Bronchial epithelial cell (primary cell): Measurements from ENCODE around the gene CTH. TPM values are rescaled to one million over a fixed set of nuclear protein-coding genes. Genes with fewer than 3 reads are reported as not detected.
"Not testable (repeated sequence)": the region's sequence is repeated elsewhere in the genome, so short reads cannot be mapped to it uniquely, and the experiment has no call there.

Experiments used
- DNase-seq: peaks from one replicate; pipeline ENCODE4 v3.0.0-alpha.2; 2010; ENCODE audit warnings: low read depth
- FAIRE-seq: peaks from 2 replicates; lab custom pipeline; 2011; peaks lifted over from hg19 to GRCh38; lab: Jason Lieb, UNC
- H3K27me3 ChIP-seq: 2 replicates; pipeline ENCODE4 v1.5.1; 2011; ENCODE audit warnings: low read length; ENCODE audit not compliant: control insufficient read depth, insufficient read depth
- H3K36me3 ChIP-seq: 2 replicates; pipeline ENCODE4 v1.5.1; 2011; ENCODE audit warnings: low read length; ENCODE audit not compliant: control insufficient read depth, insufficient read depth
- H3K4me3 ChIP-seq: 2 replicates; pipeline ENCODE4 v1.5.1; 2011; ENCODE audit warnings: mild to moderate bottlenecking, low read depth, low read length, control low read depth
- CTCF ChIP-seq: IDR thresholded peaks from 2 replicates; pipeline ENCODE4 v1.5.1; 2011; ENCODE audit warnings: mild to moderate bottlenecking, moderate library complexity, low read length, control low read depth, inconsistent platforms; ENCODE audit not compliant: insufficient read depth, severe bottlenecking
- total RNA-seq: library from RNA; depleted of rRNA; stranded (reverse); fragments of >200 nt; gene quantifications from 2 replicates; pipeline ENCODE4 v1.2.1, GENCODE V29; 2014

The CTH gene
- total RNA-seq, 1 donor from 2014 or later = 11.6 TPM

- no peaks in the 10 kb centered on the region for H3K27me3 ChIP-seq
- H3K4me3 ChIP-seq = no peak overlapping the region
- TF ChIP-seq CTCF = no peak
- DNase-seq (no peak), FAIRE-seq (no peak)
- H3K36me3 ChIP-seq = no peaks in the 10 kb centered on the region
Observed at GRCh38 chr1:70467531-70467930, 56.5 kb downstream of the CTH start.

- DNase-seq = no peak
- no peak for FAIRE-seq
- no peaks in the 10 kb centered on the region for H3K27me3 ChIP-seq
- H3K36me3 ChIP-seq = no peaks in the 10 kb centered on the region
- no peak for TF ChIP-seq CTCF
- H3K4me3 ChIP-seq = no peak overlapping the region
Observed at GRCh38 chr1:70468180-70468579, 57.1 kb downstream of the CTH start.

- not testable (repeated sequence) for H3K36me3 ChIP-seq, H3K4me3 ChIP-seq, FAIRE-seq, H3K27me3 ChIP-seq, DNase-seq
Observed at GRCh38 chr1:70469184-70469583, 58.1 kb downstream of the CTH start.

- no peak for TF ChIP-seq CTCF
- Histone ChIP-seq H3K36me3 (no peaks in the 10 kb centered on the region), H3K4me3 (no peak overlapping the region), H3K27me3 (no peaks in the 10 kb centered on the region)
- DNase-seq (no peak), FAIRE-seq (no peak)
Observed at GRCh38 chr1:70475023-70475422, 64.0 kb downstream of the CTH start.

- Histone ChIP-seq H3K36me3 (no peaks in the 10 kb centered on the region), H3K27me3 (no peaks in the 10 kb centered on the region), H3K4me3 (no peak overlapping the region)
- DNase-seq (no peak), FAIRE-seq (no peak)
- no peak for TF ChIP-seq CTCF
Observed at GRCh38 chr1:70477090-70477489, 66.0 kb downstream of the CTH start.

GRCh38 chr1:70477905-70478304 is 66.8 kb downstream of the CTH start:
- H3K4me3 ChIP-seq, FAIRE-seq, DNase-seq, H3K36me3 ChIP-seq, H3K27me3 ChIP-seq: not testable (repeated sequence)

- no peaks in the 10 kb centered on the region for H3K36me3 ChIP-seq
- DNase-seq (no peak), FAIRE-seq (no peak)
- TF ChIP-seq CTCF = no peak
- no peak overlapping the region for H3K4me3 ChIP-seq
- H3K27me3 ChIP-seq = no peaks in the 10 kb centered on the region
Observed at GRCh38 chr1:70483342-70483741, 72.3 kb downstream of the CTH start.
